Measurements from ENCODE around the gene RGPD6.
"Not testable (repeated sequence)": the region's sequence is repeated elsewhere in the genome, so short reads cannot be mapped to it uniquely, and the experiment has no call there.

RGPD6 gene

GRCh38 chr2:110468921-110469320 is 108.1 kb downstream of the RGPD6 start:
- H3K36me3 ChIP-seq (replicated peaks; ENCODE audit: low read depth, low read length); H3K9me3 ChIP-seq (ENCODE audit: insufficient read depth, low read length); H2AFZ ChIP-seq (ENCODE audit: low read depth, low read length); H3K4me1 ChIP-seq (ENCODE audit: low read length); H3K79me2 ChIP-seq (ENCODE audit: low read length); H3K4me2 ChIP-seq (ENCODE audit: low read length); H4K20me1 ChIP-seq (ENCODE audit: insufficient read depth, low read length); H3K4me3 ChIP-seq (ENCODE audit: low read length); H3K27ac ChIP-seq (ENCODE audit: low read length); H3K27me3 ChIP-seq (ENCODE audit: low read depth, low read length); H3K9ac ChIP-seq (ENCODE audit: low read length): not testable (repeated sequence)

GRCh38 chr2:110465312-110465711 is 111.7 kb downstream of the RGPD6 start:
- H3K27ac ChIP-seq (ENCODE audit: low read length); H3K4me2 ChIP-seq (ENCODE audit: low read length); H3K4me3 ChIP-seq (ENCODE audit: low read length); H2AFZ ChIP-seq (ENCODE audit: low read depth, low read length); H3K9ac ChIP-seq (ENCODE audit: low read length); H3K9me3 ChIP-seq (ENCODE audit: insufficient read depth, low read length); H3K27me3 ChIP-seq (ENCODE audit: low read depth, low read length); H3K79me2 ChIP-seq (ENCODE audit: low read length); H3K4me1 ChIP-seq (ENCODE audit: low read length); H4K20me1 ChIP-seq (ENCODE audit: insufficient read depth, low read length); H3K36me3 ChIP-seq (replicated peaks; ENCODE audit: low read depth, low read length): not testable (repeated sequence)
